Activated CD8-positive, alpha-beta T cell treated with anti-CD3 and anti-CD28 coated beads for 36 hours (primary cell): ENCODE measurements around the gene RFLNA. TPM values are rescaled to one million over a fixed set of nuclear protein-coding genes. Genes with fewer than 3 reads are reported as not detected.
A peak's percentile ranks its signal among the peaks of the same experiment; 100 is the strongest.
"Not testable (repeated sequence)": the region's sequence is repeated elsewhere in the genome, so short reads cannot be mapped to it uniquely, and the experiment has no call there.

ENCODE experiments used
- ATAC-seq: fragments of 200-7000 bp; cut with Tn5 transposase; one replicate; pipeline ENCODE4 v1.10.0; 2021; ENCODE audit warnings: mild to moderate bottlenecking, moderate library complexity
- CTCF ChIA-PET: fragments of 350-600 bp; sonication (Branson Sonifier 250); formaldehyde crosslinking; loops from one replicate; lab custom pipeline; 2021; ENCODE audit warnings: antibody characterized with exemption; lab: Charles Lee
- POLR2A ChIA-PET: fragments of 350-600 bp; sonication (Branson Sonifier 250); formaldehyde crosslinking; loops from one replicate; lab custom pipeline; 2021; ENCODE audit warnings: antibody characterized with exemption; lab: Charles Lee
- DNase-seq: peaks from one replicate; pipeline ENCODE4 v3.0.0-alpha.2; 2020
- H3K27ac Mint-ChIP-seq: one replicate; pipeline ENCODE4 v1.8.0; 2021; ENCODE audit warnings: mild to moderate bottlenecking, mixed read lengths
- H3K27me3 Mint-ChIP-seq: one replicate; pipeline ENCODE4 v1.8.0; 2021; ENCODE audit warnings: mixed read lengths
- H3K36me3 Mint-ChIP-seq: one replicate; pipeline ENCODE4 v1.8.0; 2021; ENCODE audit warnings: low read depth, mixed read lengths
- H3K4me1 Mint-ChIP-seq: one replicate; pipeline ENCODE4 v1.8.0; 2021; ENCODE audit warnings: low read depth, mixed read lengths
- H3K4me3 Mint-ChIP-seq: one replicate; pipeline ENCODE4 v1.8.0; 2021; ENCODE audit warnings: mild to moderate bottlenecking, moderate library complexity, mixed read lengths
- H3K9me3 Mint-ChIP-seq: one replicate; pipeline ENCODE4 v1.8.0; 2021; ENCODE audit warnings: mixed read lengths
- intact Hi-C: fragments of 100-400 bp; cut with micrococcal nuclease; formaldehyde crosslinking; loops from one replicate; pipeline ENCODE4 v1.10.0; 2022
- total RNA-seq, 2 experiments: library from RNA; stranded (reverse); gene quantifications; one replicate each; pipeline ENCODE4 v1.2.3, GENCODE V29; 2021
- TF ChIP-seq, protein P1 (sequence below): fragments of 200-600 bp; IDR thresholded peaks from one replicate; pipeline ENCODE4 v1.8.0; 2022; ENCODE audit warnings: antibody characterized with exemption, mild to moderate bottlenecking

Gene RFLNA
- total RNA-seq, 2 experiments from 2014 or later, result not detected

DNA sequence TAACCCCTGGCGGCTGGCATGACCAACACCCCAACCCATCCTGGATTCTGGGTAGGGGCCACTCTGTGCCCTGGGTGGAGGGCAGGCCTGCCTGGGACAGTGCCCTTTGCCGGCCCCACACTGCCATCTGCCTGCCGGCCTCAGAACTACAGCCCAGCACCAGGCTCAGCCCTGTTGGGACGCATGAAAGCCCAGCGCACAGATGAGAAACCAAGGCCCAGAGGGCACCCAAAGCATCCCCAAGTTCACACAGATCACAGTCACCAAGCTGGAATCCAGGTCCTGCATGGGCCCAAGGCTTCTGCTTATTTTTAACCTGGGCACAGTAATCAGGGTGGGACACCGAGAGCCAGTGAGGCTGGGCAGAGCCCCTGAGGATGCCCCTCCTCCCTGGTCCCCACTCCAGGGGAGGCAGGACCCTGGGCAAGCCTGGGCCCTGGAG, 26.2 kb downstream of the RFLNA start:
- no peaks in the 10 kb centered on the region for H3K4me1 Mint-ChIP-seq
- H3K9me3 Mint-ChIP-seq, result peaks cover 14% of the 10 kb centered on the region
- DNase-seq (peak; percentile 80), ATAC-seq (peak; percentile 96)
- H3K27ac Mint-ChIP-seq, result no peak overlapping the region
- intact Hi-C loops, result loop anchor here (2.0 kb wide), 1 partner anchor 284 kb away; no protein-coding TSS in a partner anchor
- no peaks in the 10 kb centered on the region for H3K27me3 Mint-ChIP-seq
- POLR2A ChIA-PET, result no interaction called here
- H3K4me3 Mint-ChIP-seq, result no peak overlapping the region
- peaks cover 22% of the 10 kb centered on the region for H3K36me3 Mint-ChIP-seq
- CTCF ChIA-PET, result interaction anchor here (1.2 to 1.5 kb wide), 2 partner anchors 267 to 285 kb away, joined by 5 to 12 read pairs; no protein-coding TSS in a partner anchor
- TF ChIP-seq, protein P1, sequence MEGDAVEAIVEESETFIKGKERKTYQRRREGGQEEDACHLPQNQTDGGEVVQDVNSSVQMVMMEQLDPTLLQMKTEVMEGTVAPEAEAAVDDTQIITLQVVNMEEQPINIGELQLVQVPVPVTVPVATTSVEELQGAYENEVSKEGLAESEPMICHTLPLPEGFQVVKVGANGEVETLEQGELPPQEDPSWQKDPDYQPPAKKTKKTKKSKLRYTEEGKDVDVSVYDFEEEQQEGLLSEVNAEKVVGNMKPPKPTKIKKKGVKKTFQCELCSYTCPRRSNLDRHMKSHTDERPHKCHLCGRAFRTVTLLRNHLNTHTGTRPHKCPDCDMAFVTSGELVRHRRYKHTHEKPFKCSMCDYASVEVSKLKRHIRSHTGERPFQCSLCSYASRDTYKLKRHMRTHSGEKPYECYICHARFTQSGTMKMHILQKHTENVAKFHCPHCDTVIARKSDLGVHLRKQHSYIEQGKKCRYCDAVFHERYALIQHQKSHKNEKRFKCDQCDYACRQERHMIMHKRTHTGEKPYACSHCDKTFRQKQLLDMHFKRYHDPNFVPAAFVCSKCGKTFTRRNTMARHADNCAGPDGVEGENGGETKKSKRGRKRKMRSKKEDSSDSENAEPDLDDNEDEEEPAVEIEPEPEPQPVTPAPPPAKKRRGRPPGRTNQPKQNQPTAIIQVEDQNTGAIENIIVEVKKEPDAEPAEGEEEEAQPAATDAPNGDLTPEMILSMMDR, result peak; percentile 93

DNA sequence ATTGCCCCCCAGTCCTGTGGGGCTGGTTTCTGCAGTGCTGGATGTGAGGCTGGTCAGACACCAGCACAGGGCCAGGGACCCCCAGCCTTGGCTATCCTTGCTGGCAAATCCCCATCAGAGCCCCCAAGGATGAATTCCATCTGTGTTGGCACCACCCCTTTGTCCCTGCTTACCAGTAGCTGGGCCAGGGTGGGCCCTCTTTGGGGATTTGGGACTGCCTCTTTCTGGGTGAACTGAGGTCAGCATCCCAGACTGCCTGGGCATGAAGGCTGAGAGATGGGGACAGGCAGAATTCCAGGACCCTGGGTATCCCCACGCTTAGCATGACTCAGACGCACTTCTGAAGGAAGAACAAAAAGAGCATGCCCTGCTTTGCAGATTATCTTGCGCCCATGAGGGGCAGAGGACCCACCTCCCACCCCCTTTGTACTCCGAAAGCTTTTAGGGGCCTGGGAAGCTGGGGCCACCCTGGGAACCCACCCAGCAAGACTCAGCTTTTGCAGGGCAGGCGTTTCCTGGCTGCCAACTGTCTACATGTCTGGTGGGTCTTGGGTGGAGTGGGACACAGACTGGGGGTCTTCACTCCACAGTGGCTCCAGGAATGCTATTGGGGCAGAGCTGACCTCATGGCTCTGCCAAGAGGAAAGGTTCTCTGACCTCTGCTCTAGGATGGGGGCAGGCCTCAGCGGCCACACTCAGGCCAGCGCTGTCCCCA, 26.8 kb downstream of the RFLNA start:
- Mint-ChIP-seq H3K4me3 (no peak overlapping the region), H3K4me1 (no peaks in the 10 kb centered on the region), H3K27ac (no peak overlapping the region), H3K36me3 (peaks cover 23% of the 10 kb centered on the region), H3K27me3 (no peaks in the 10 kb centered on the region), H3K9me3 (peaks cover 14% of the 10 kb centered on the region)
- ChIA-PET POLR2A (interaction anchor here (1.0 kb wide), 1 partner anchor 282 kb away, joined by 3 read pairs; no protein-coding TSS in a partner anchor), CTCF (interaction anchor here (1.0 to 1.1 kb wide), 2 partner anchors 38 to 285 kb away, joined by 4 to 5 read pairs; no protein-coding TSS in a partner anchor)
- TF ChIP-seq, protein P1, result no peak
- intact Hi-C loops, result loop anchor here (2.0 kb wide), 1 partner anchor 285 kb away; no protein-coding TSS in a partner anchor
- no peak for ATAC-seq
- no peak for DNase-seq

DNA sequence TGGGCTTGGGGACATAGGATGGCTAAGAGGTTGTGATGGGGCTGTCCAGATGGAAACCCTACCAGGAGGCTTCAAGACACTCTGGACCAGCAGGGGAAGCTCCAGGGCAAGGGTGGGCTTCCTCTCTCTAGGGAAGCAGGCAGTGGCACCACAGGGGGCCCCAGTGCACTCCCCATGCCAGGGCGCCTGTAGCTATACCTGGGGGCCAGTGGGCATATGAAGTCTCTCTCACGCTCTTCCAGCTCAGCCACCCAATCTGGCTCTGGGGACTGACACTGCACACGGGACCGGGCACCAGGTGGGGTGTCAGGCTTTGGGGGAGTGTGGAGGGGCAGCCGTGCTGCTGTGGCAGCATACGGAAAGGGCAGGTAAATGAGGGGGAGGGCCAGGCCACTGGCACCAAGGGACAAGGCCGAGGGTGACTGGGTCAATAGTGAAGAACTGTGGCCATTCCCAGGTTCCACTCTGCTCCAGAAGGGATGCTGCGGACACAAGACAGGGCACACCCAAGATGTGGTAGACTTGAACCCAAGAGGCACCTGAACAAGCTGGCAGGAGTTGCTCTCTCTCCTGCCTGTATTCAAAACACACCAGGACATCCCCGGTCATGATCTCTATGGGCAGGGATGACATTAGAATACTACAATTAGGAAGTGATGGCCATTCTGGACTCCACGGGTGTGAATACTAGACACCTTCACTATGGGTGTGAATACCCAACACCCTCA, 27.5 kb downstream of the RFLNA start:
- ATAC-seq (no peak), DNase-seq (no peak)
- CTCF ChIA-PET, result interaction anchor here (1.0 to 1.1 kb wide), 2 partner anchors 39 to 286 kb away, joined by 4 to 5 read pairs; no protein-coding TSS in a partner anchor
- no peak overlapping the region for H3K27ac Mint-ChIP-seq
- intact Hi-C loops, result no loop called here
- TF ChIP-seq, protein P1, result no peak
- no peak overlapping the region for H3K4me3 Mint-ChIP-seq
- H3K27me3 Mint-ChIP-seq, result no peaks in the 10 kb centered on the region
- peaks cover 14% of the 10 kb centered on the region for H3K9me3 Mint-ChIP-seq
- H3K4me1 Mint-ChIP-seq, result no peaks in the 10 kb centered on the region
- POLR2A ChIA-PET, result interaction anchor here (1.0 kb wide), 1 partner anchor 283 kb away, joined by 3 read pairs; no protein-coding TSS in a partner anchor
- peaks cover 23% of the 10 kb centered on the region for H3K36me3 Mint-ChIP-seq

DNA sequence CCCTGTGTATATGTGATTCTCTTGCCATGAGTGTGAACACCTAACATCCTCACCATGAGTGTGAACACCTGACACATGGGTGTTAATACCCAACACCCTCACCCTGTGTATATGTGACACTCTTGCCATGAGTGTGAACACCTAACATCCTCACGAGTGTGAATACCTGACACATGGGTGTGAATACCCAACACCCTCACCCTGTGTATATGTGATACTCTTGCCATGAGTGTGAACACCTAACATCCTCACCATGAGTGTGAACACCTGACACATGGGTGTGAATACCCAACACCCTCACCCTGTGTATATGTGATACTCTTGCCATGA, 28.1 kb downstream of the RFLNA start:
- H3K4me3 Mint-ChIP-seq, H3K27me3 Mint-ChIP-seq, DNase-seq, POLR2A ChIA-PET, CTCF ChIA-PET, intact Hi-C loops, H3K27ac Mint-ChIP-seq, H3K4me1 Mint-ChIP-seq, ATAC-seq: not testable (repeated sequence)
- H3K9me3 Mint-ChIP-seq, result peaks cover 14% of the 10 kb centered on the region
- peaks cover 23% of the 10 kb centered on the region for H3K36me3 Mint-ChIP-seq

DNA sequence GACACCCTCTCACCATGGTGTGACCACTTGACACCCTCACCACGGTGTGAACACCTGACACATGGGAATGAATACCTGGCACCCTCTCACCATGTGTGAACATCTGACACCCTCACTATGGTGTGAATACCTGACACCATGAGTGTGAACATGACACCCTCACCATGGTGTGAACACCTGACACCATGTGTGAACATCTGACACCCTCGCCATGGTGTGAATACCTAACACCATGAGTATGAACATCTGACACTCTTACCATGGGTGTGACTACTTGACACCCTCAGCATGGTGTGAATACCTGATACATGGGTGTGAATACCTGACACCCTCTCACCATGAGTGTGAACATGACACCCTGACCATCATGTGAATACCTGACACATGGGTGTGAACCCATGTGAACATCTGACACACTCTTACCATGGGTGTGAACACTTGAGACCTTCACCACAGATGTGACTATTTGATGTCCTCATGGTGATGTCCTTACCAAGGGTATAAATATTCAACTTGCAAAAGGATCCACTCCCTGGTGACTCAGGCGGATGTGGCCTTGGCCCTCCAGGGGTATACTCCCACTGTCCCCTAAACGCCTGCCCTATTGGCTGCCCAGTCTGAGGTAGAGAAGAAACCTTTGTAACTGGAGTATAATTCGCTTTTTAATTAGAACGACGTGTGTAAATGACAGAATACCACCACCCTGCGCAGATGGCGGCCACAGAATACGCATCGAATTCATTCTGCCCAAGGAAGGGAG, 29.1 kb downstream of the RFLNA start:
- peaks cover 14% of the 10 kb centered on the region for H3K9me3 Mint-ChIP-seq
- TF ChIP-seq, protein P1, result no peak
- ATAC-seq, result no peak
- H3K27ac Mint-ChIP-seq, result no peak overlapping the region
- no peaks in the 10 kb centered on the region for H3K27me3 Mint-ChIP-seq
- no peaks in the 10 kb centered on the region for H3K4me1 Mint-ChIP-seq
- CTCF ChIA-PET, result no interaction called here
- H3K36me3 Mint-ChIP-seq, result peaks cover 23% of the 10 kb centered on the region
- intact Hi-C loops, result no loop called here
- POLR2A ChIA-PET, result no interaction called here
- no peak overlapping the region for H3K4me3 Mint-ChIP-seq
- DNase-seq, result no peak
